NCI-H2227 (cell line): ENCODE measurements around the gene VAC14.
"Not testable (repeated sequence)": the region's sequence is repeated elsewhere in the genome, so short reads cannot be mapped to it uniquely, and the experiment has no call there.

Experiments
- DNase-seq: peaks from one replicate; lab custom pipeline; 2025; ENCODE audit not compliant: unreplicated experiment; lab: John Stamatoyannopoulos, UW

The VAC14 gene

GRCh38 chr16:70800781-70801480, at the start of gene VAC14:
Gene VAC14 (minus strand): TSS chr16:70801158. CDS start chr16:70800900, 258 bp downstream.
- DNase-seq = peak; percentile 93

- not testable (repeated sequence) for DNase-seq
These were observed 22.6 kb upstream of the VAC14 start for GRCh38 chr16:70823498-70824118.

GRCh38 chr16:70822734-70823133, 21.8 kb upstream of the VAC14 start:
- not testable (repeated sequence) for DNase-seq

- not testable (repeated sequence) for DNase-seq
These were observed 17.1 kb upstream of the VAC14 start for GRCh38 chr16:70818088-70818487.

GRCh38 chr16:70809392-70810060, 8.6 kb upstream of the VAC14 start:
- DNase-seq = peak; percentile 30

GRCh38 chr16:70808371-70808770, 7.4 kb upstream of the VAC14 start:
- no peak for DNase-seq

GRCh38 chr16:70805787-70806186, 4.8 kb upstream of the VAC14 start:
- no peak for DNase-seq

- DNase-seq = no peak
These were observed 4.4 kb upstream of the VAC14 start for GRCh38 chr16:70805380-70805779.

- DNase-seq = no peak
These were observed 3.8 kb upstream of the VAC14 start for GRCh38 chr16:70804734-70805169.

GRCh38 chr16:70804153-70804733, 3.3 kb upstream of the VAC14 start:
- DNase-seq = no peak

GRCh38 chr16:70803319-70803718, 2.4 kb upstream of the VAC14 start:
- no peak for DNase-seq

GRCh38 chr16:70801611-70802010, 653 bp upstream of the VAC14 start:
- DNase-seq = no peak

- DNase-seq = no peak
These were observed 647 bp downstream of the VAC14 start for GRCh38 chr16:70800311-70800710.

- no peak for DNase-seq
These were observed 4.7 kb downstream of the VAC14 start for GRCh38 chr16:70796301-70796700.

- no peak for DNase-seq
These were observed 5.6 kb downstream of the VAC14 start for GRCh38 chr16:70795296-70795912.

- no peak for DNase-seq
These were observed 7.0 kb downstream of the VAC14 start for GRCh38 chr16:70793851-70794502.

- DNase-seq = no peak
These were observed 10.1 kb downstream of the VAC14 start for GRCh38 chr16:70790815-70791214.

- DNase-seq = no peak
These were observed 11.1 kb downstream of the VAC14 start for GRCh38 chr16:70789595-70790447.

- DNase-seq = no peak
These were observed 12.0 kb downstream of the VAC14 start for GRCh38 chr16:70788668-70789594.
